SK-N-SH (cell line): Measurements from ENCODE around the gene CDC25A.

Source experiments
- CTCF ChIP-seq: fragments of 200-600 bp; sonication (generic); IDR thresholded peaks from 2 replicates; pipeline ENCODE4 v1.6.1; 2017; ENCODE audit warnings: antibody characterized with exemption, mild to moderate bottlenecking, moderate library complexity
- EZH2phosphoT487 ChIP-seq: fragments of 200-600 bp; sonication (generic); IDR thresholded peaks from 2 replicates; pipeline ENCODE4 v1.6.1; 2017; ENCODE audit warnings: low read depth, mixed run types, mild to moderate bottlenecking, antibody characterized with exemption, moderate library complexity, borderline replicate concordance
- JUND ChIP-seq: IDR thresholded peaks from 2 replicates; pipeline ENCODE4 v1.4.0; 2012
- NRF1 ChIP-seq: IDR thresholded peaks from 2 replicates; pipeline ENCODE4 v1.6.1; 2012; ENCODE audit warnings: low read depth, mild to moderate bottlenecking, low read length
- POLR2AphosphoS5 ChIP-seq: IDR thresholded peaks from 2 replicates; pipeline ENCODE4 v1.6.1; 2012; ENCODE audit warnings: low read depth, low read length
- TAF1 ChIP-seq: IDR thresholded peaks from 2 replicates; pipeline ENCODE4 v1.6.1; 2012; ENCODE audit warnings: low read depth, mild to moderate bottlenecking, low read length, moderate library complexity, borderline replicate concordance
- YY1 ChIP-seq: IDR thresholded peaks from 2 replicates; pipeline ENCODE4 v1.4.0; 2012; ENCODE audit warnings: low read depth, mild to moderate bottlenecking

DNA sequence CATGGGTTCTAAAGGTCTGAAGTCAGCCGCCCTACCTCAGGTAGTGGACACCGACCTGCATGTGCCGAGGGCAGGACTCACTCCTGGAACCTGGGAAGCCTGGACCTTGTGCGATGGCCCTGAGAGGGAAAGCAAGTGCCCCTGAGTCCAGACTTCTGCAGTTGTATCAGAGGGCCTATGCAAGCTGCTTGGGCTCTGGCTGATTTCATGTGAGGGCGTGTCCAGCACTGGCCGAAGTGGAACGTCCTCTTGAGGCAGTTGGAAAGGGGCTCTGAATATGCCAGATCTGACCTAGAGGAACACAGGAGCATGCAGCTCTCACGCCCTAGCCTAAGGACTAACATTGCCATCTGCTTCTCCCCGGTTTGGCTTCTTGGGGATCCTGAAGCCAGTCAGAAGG is 32.5 kb upstream of the CDC25A start:
- TF ChIP-seq POLR2AphosphoS5 (no peak), CTCF (no peak), JUND (no peak), NRF1 (no peak), YY1 (no peak), TAF1 (no peak), EZH2phosphoT487 (no peak)
